Measurements from ENCODE around the gene TOGARAM1. TPM values are rescaled to one million over a fixed set of nuclear protein-coding genes. Genes with fewer than 3 reads are reported as not detected.

TOGARAM1 gene
- total RNA-seq, 4 donors from 2014 or later: 13.5 to 23.6 (median 17.9) TPM

DNA sequence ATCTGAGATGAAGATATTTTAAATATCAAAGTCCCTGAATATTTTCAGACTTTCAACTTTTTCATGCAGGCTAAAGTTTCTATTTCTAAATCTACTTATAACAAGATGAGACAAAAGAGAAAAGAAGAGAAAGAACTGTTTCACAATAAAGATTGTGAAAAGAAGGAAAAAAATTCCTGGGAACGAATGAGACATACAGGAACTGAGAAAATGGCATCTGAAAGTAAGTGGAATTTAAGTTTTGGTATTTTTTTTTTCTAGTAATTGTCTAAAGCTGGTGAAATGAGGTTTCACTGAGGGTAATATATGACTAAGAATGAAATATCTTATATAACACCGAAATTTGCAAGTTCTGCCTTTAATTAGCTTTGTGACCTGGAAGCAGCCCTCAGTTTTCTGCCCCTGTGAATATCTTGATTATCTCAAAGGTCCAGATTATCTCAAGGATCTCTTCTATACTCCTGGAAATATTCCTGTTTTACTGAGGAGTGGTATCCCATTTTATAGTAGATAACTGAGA is 66.2 kb downstream of the TOGARAM1 start:
- intact Hi-C loops (cut with DNase I; ENCODE audit: low total_unique reads) (no loop called here), in situ Hi-C loops (cut with MboI; ENCODE audit: low pct_ligation_motif_present in 1 of 4, low pct_unique_long_range_greater_than_20kb in 1 of 4, low sequenced_read_pairs in 3 of 4) (no loop called here)
- Histone ChIP-seq H3K27me3 (no peaks in the 10 kb centered on the region), H3K9me3 (no peaks in the 10 kb centered on the region), H3K27ac (no peak overlapping the region), H3K4me3 (no peak overlapping the region), H3K36me3 (peaks cover 0 to 14% (median 5%) of the 10 kb centered on the region in 4 donors), H3K4me1 (no peaks in the 10 kb centered on the region)
- TF ChIP-seq EP300 (IDR thresholded peaks at IDR 0.05; ENCODE audit: low read depth) (no peak), POLR2A (IDR thresholded peaks at IDR 0.05) (no peak), POLR2AphosphoS5 (IDR thresholded peaks at IDR 0.05) (no peak), CTCF (IDR thresholded peaks at IDR 0.05) (no peak)
- WGBS, 2 donors (ENCODE audit: low coverage in 1 of 2): 63 to 80% methylated on average over 2 of the region's 2 CpGs
- no peak for DNase-seq

GRCh38 chr14:45034730-45035129 is 72.7 kb downstream of the TOGARAM1 start:
- no peak overlapping the region for H3K4me3 ChIP-seq
- in situ Hi-C loops (cut with MboI; ENCODE audit: low pct_ligation_motif_present in 1 of 4, low pct_unique_long_range_greater_than_20kb in 1 of 4, low sequenced_read_pairs in 3 of 4) (no loop called here), intact Hi-C loops (cut with DNase I; ENCODE audit: low total_unique reads) (no loop called here)
- DNase-seq: no peak
- H3K9me3 ChIP-seq: no peaks in the 10 kb centered on the region
- peaks cover 0 to 19% (median 0%) of the 10 kb centered on the region in 4 donors for H3K36me3 ChIP-seq
- no peaks in the 10 kb centered on the region for H3K27me3 ChIP-seq
- TF ChIP-seq EP300 (IDR thresholded peaks at IDR 0.05; ENCODE audit: low read depth): no peak
- no peak for TF ChIP-seq POLR2AphosphoS5 (IDR thresholded peaks at IDR 0.05)
- H3K27ac ChIP-seq: no peak overlapping the region
- no peaks in the 10 kb centered on the region for H3K4me1 ChIP-seq

DNA sequence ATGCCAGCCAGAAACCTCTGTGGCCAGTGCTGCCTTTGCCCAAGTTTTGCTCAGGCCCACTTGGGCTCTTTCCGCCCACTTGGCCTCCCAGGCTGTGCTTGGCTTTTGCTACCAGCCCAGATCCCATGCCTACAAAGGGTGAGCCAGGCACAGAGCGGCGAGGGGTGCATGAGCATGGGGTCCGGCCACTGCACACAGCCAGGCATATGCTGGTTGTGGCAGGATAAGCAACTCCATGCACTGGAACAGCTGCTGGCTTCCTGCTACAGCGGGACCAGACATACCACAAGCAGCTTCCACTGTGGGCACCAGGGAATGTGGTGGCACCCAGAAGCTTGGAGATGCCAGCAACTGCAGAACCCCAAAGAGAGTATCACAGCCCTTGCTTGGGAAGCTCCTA is 76.3 kb downstream of the TOGARAM1 start:
- Histone ChIP-seq H3K4me1 (no peaks in the 10 kb centered on the region), H3K4me3 (no peak overlapping the region), H3K36me3 (peaks cover 0 to 17% (median 3%) of the 10 kb centered on the region in 4 donors), H3K27ac (no peak overlapping the region), H3K9me3 (no peaks in the 10 kb centered on the region), H3K27me3 (no peaks in the 10 kb centered on the region)
- TF ChIP-seq POLR2AphosphoS5 (IDR thresholded peaks at IDR 0.05): no peak
- TF ChIP-seq EP300 (IDR thresholded peaks at IDR 0.05; ENCODE audit: low read depth): no peak
- no peak for TF ChIP-seq POLR2A (IDR thresholded peaks at IDR 0.05)
- no peak for TF ChIP-seq CTCF (IDR thresholded peaks at IDR 0.05)
- WGBS, 2 donors (ENCODE audit: low coverage in 1 of 2): 100% methylated on average over 5 of the region's 5 CpGs; no CpG with 5 or more reads in 1 of the 2 donors
- intact Hi-C loops (cut with DNase I; ENCODE audit: low total_unique reads) (no loop called here), in situ Hi-C loops (cut with MboI; ENCODE audit: low pct_ligation_motif_present in 1 of 4, low pct_unique_long_range_greater_than_20kb in 1 of 4, low sequenced_read_pairs in 3 of 4) (no loop called here)
- no peak for DNase-seq

DNA sequence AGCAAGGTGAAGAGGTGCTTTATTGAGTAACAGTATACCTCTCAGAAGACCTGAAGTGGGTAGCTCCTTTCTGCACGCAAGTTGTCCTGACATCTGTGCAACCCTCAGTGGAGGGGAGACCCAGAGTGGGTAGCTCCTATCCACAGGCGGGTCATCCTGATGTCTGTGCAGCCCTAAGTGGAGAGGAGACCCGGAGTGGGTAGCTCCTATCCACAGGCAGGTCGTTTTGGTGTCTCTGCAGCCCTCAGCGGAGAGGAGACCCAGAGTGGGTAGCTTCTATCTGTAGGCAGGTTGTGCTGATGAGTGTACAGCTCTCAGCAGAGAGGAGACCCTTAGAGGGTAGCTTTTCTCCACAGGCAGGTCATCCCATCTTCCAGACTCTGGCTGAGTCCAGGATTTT is 76.9 kb downstream of the TOGARAM1 start:
- Histone ChIP-seq H3K27ac (no peak overlapping the region), H3K9me3 (no peaks in the 10 kb centered on the region), H3K36me3 (peaks cover 0 to 17% (median 3%) of the 10 kb centered on the region in 4 donors), H3K4me1 (no peaks in the 10 kb centered on the region), H3K27me3 (no peaks in the 10 kb centered on the region), H3K4me3 (no peak overlapping the region)
- intact Hi-C loops (cut with DNase I; ENCODE audit: low total_unique reads) (no loop called here), in situ Hi-C loops (cut with MboI; ENCODE audit: low pct_ligation_motif_present in 1 of 4, low pct_unique_long_range_greater_than_20kb in 1 of 4, low sequenced_read_pairs in 3 of 4) (no loop called here)
- TF ChIP-seq POLR2AphosphoS5 (IDR thresholded peaks at IDR 0.05) (no peak), POLR2A (IDR thresholded peaks at IDR 0.05) (no peak), CTCF (IDR thresholded peaks at IDR 0.05) (no peak), EP300 (IDR thresholded peaks at IDR 0.05; ENCODE audit: low read depth) (no peak)
- no peak for DNase-seq
- 94% methylated on average over 5 of the region's 5 CpGs; no CpG with 5 or more reads in 1 of the 2 donors for WGBS, 2 donors (ENCODE audit: low coverage in 1 of 2)

GRCh38 chr14:45039390-45039789 is 77.4 kb downstream of the TOGARAM1 start:
- TF ChIP-seq POLR2AphosphoS5 (IDR thresholded peaks at IDR 0.05): no peak
- TF ChIP-seq CTCF (IDR thresholded peaks at IDR 0.05): no peak
- TF ChIP-seq POLR2A (IDR thresholded peaks at IDR 0.05): no peak
- no peak for TF ChIP-seq EP300 (IDR thresholded peaks at IDR 0.05; ENCODE audit: low read depth)
- H3K27me3 ChIP-seq: no peaks in the 10 kb centered on the region
- no peak for DNase-seq
- no peaks in the 10 kb centered on the region for H3K9me3 ChIP-seq
- H3K4me1 ChIP-seq: no peaks in the 10 kb centered on the region
- no peak overlapping the region for H3K27ac ChIP-seq
- H3K36me3 ChIP-seq: peaks cover 0 to 12% (median 3%) of the 10 kb centered on the region in 4 donors
- in situ Hi-C loops (cut with MboI; ENCODE audit: low pct_ligation_motif_present in 1 of 4, low pct_unique_long_range_greater_than_20kb in 1 of 4, low sequenced_read_pairs in 3 of 4): no loop called here
- intact Hi-C loops (cut with DNase I; ENCODE audit: low total_unique reads): no loop called here
- WGBS, 2 donors (ENCODE audit: low coverage in 1 of 2): 100% methylated on average over 2 of the region's 2 CpGs; no CpG with 5 or more reads in 1 of the 2 donors
- no peak overlapping the region for H3K4me3 ChIP-seq
